ENCODE results near the gene RAC3.

Gene RAC3

GRCh38 chr17:82080789-82081464 lies 49.4 kb downstream of the RAC3 start:
- TF ChIP-seq POLR2AphosphoS5 (IDR thresholded peaks at IDR 0.05; ENCODE audit: low read depth, low read length) (no peak), TAF1 (IDR thresholded peaks at IDR 0.05; ENCODE audit: borderline replicate concordance, insufficient read depth, low read length) (no peak), REST (IDR thresholded peaks at IDR 0.05; ENCODE audit: insufficient read depth in 1 of 2, low read depth in 2 of 2, low read length in 2 of 2) (no peak), FOXP2 (optimal IDR thresholded peaks at IDR 0.05; ENCODE audit: borderline replicate concordance, extremely low read depth, extremely low read length, insufficient read depth) (no peak), SIN3A (IDR thresholded peaks at IDR 0.05; ENCODE audit: borderline replicate concordance, insufficient read depth, low read length) (no peak)

- TF ChIP-seq POLR2AphosphoS5 (IDR thresholded peaks at IDR 0.05; ENCODE audit: low read depth, low read length): no peak; the same call in 1 of the 2 replicates
- no peak for TF ChIP-seq TAF1 (IDR thresholded peaks at IDR 0.05; ENCODE audit: borderline replicate concordance, insufficient read depth, low read length)
- TF ChIP-seq REST (IDR thresholded peaks at IDR 0.05; ENCODE audit: insufficient read depth in 1 of 2, low read depth in 2 of 2, low read length in 2 of 2): no peak
- no peak for TF ChIP-seq SIN3A (IDR thresholded peaks at IDR 0.05; ENCODE audit: borderline replicate concordance, insufficient read depth, low read length)
Observed at GRCh38 chr17:82081546-82081945, 50.1 kb downstream of the RAC3 start.

GRCh38 chr17:82081966-82082365 lies 50.5 kb downstream of the RAC3 start:
- TF ChIP-seq FOXP2 (optimal IDR thresholded peaks at IDR 0.05; ENCODE audit: borderline replicate concordance, extremely low read depth, extremely low read length, insufficient read depth): no peak
- TF ChIP-seq POLR2AphosphoS5 (IDR thresholded peaks at IDR 0.05; ENCODE audit: low read depth, low read length): no peak
- no peak for TF ChIP-seq REST (IDR thresholded peaks at IDR 0.05; ENCODE audit: insufficient read depth in 1 of 2, low read depth in 2 of 2, low read length in 2 of 2)
- no peak for TF ChIP-seq TAF1 (IDR thresholded peaks at IDR 0.05; ENCODE audit: borderline replicate concordance, insufficient read depth, low read length)
- TF ChIP-seq SIN3A (IDR thresholded peaks at IDR 0.05; ENCODE audit: borderline replicate concordance, insufficient read depth, low read length): no peak

GRCh38 chr17:82082456-82082855 lies 51.0 kb downstream of the RAC3 start:
- TF ChIP-seq REST (IDR thresholded peaks at IDR 0.05; ENCODE audit: insufficient read depth in 1 of 2, low read depth in 2 of 2, low read length in 2 of 2) (no peak), SIN3A (IDR thresholded peaks at IDR 0.05; ENCODE audit: borderline replicate concordance, insufficient read depth, low read length) (no peak), POLR2AphosphoS5 (IDR thresholded peaks at IDR 0.05; ENCODE audit: low read depth, low read length) (no peak), FOXP2 (optimal IDR thresholded peaks at IDR 0.05; ENCODE audit: borderline replicate concordance, extremely low read depth, extremely low read length, insufficient read depth) (no peak), TAF1 (IDR thresholded peaks at IDR 0.05; ENCODE audit: borderline replicate concordance, insufficient read depth, low read length) (no peak)

All from PFSK-1 (cell line).